Ramos (cell line): ENCODE results near the gene HSBP1.

Experiments
- in situ Hi-C: fragments of 300-500 bp; cut with MboI; formaldehyde crosslinking; loops from one replicate; pipeline ENCODE4 v1.14.3; 2022; ENCODE audit warnings: low sequenced_read_pairs; ENCODE audit not compliant: unreplicated experiment

HSBP1 gene

DNA sequence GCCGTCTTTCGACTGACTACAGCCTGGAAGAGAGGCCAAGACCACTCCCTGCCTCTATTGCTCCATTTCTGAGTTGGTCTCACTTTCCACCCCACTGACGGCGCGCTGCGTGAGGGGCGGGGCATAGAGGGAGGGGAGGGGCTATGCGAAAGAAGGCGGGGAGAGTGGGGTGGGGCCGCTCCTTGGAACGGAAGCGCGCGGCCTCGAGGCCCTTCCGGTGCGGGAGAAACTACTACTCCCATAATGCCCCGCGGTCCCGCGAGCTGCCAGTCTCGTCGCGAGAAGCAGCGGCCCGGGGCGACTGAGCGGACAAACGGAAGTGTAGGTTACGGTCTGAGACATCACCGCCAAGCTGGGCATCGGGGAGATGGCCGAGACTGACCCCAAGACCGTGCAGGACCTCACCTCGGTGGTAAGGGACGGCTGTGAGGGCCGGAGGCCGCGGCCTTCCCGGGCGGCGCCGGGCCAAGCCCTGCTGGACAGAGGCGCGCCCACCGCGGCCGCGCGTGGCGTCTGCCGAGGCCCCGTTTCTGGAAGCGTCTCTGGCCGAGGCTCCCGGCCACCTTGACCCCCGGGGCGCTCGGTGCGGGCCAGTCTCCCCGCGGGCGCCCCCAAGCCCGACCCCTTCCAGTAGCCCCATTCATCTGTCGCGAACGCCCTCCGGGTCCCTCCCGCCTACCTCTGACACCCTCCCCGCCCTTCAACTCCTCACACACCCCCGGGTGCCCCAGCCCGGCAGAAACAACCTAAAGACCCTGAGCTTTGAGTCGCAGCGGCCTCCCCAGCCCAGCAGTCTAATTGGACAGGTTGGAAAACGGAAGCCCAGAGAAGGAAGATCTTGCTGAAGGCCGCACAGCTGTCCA is at the start of gene HSBP1:
Gene HSBP1, plus strand, starts transcription at position 269 of the 863 bp plus-strand sequence. Its CDS starts 99 bp downstream, at position 368.
- in situ Hi-C loops: no loop called here

DNA sequence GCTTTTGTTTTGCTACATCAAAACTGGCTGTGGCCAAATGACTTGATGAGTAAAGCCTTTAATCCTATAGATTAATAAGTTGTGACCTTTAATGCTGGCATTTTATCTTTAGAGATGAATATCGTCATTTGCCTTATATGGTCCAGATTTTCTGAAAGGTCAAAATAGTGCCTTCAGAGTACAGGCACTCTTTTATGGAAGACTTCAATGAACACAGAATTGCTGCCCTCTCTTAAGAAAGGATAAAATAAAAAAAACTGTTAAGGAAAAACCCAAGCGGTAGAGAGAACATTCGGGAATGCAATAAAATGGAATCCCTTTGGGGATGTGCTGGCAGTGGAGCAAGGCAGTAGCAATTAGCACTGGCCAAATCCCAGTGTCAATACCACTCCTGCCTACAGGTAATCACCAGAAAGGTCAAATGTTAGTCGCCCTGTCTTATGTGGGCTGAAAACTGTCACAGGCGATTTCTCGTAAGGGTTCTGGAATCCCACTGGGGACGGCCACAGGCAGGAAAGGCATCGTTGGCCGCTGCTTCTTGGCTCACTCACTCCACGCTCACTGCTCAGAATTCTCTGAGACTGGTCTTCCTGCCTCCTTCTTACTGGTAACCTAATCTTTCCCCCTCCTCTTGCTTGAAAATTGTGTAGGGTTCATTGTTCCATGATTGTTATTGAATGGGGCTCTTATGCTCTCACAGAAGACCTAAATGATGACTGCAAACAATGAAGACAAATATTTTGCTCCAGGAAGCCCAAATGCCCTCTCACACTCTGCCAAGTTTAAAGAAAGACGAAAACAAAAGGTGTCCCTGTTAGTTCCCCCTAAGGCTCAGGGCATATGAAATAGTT is 45.4 kb upstream of the HSBP1 start:
- in situ Hi-C loops: no loop called here

DNA sequence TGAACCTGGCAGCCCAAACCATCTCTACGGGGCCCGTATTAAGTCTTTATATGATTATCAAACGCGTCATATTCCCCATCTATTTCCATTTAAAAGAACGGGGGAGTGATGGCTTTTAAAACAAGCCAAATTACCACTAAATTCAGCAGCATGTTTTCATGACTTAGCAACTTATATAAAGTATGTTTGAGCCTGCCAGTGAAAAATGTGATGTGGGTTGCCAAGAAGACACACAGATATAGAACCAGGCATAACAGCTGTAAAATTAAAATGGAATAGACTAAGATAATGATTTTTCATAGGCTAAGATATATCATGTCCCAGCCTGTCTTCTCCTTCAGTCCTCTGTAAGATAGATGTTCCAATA is 44.8 kb upstream of the HSBP1 start:
- in situ Hi-C loops: no loop called here

DNA sequence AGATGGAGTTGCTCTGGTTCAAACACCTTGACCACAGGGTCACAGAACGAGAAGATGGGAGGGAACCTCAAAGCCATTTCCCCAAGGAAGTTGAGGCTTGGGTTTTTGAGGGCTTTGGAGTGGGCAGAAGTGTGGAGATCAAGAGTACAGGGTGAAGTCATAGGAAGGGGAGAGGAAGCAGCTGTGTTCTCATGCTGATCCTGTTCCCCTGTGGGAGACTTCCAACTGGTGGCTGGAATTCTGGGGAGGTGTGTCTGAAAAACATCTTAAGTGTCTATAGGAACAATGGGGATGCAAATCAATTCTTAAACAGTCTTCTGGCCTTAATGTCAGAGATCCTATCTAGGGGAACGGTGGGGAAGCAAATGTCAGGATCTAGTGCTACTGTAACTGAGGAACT is 38.8 kb upstream of the HSBP1 start:
- in situ Hi-C loops: no loop called here

DNA sequence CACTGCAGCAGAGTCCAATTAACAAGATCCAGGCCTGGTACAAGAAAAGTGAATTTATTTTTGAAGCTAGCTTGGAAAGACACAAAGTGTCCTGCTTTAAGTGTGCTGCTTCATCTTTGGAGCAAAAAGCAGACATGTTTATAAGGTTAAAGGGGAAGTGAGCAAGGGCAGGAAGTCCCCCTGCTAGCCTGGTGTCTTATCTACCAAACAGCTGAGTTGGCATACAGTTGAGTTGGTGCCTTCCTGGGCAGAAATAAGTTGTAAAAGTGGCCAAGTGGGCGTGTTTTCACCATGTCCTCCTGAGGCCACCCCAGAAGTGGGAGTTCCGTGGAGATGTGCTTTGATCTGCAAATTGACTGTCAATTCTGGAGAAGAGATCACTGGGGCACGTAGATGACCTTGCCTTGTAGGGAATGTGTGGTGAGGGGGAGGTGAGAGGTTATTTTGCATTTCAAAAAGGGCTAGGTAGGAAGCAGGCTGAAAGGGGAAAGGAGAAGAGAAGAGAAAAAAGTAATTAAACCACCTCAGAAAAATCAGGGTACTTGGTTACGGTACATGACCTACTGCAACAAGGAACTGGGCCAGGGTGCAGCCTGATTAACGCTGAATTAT is 38.3 kb upstream of the HSBP1 start:
- in situ Hi-C loops: no loop called here

DNA sequence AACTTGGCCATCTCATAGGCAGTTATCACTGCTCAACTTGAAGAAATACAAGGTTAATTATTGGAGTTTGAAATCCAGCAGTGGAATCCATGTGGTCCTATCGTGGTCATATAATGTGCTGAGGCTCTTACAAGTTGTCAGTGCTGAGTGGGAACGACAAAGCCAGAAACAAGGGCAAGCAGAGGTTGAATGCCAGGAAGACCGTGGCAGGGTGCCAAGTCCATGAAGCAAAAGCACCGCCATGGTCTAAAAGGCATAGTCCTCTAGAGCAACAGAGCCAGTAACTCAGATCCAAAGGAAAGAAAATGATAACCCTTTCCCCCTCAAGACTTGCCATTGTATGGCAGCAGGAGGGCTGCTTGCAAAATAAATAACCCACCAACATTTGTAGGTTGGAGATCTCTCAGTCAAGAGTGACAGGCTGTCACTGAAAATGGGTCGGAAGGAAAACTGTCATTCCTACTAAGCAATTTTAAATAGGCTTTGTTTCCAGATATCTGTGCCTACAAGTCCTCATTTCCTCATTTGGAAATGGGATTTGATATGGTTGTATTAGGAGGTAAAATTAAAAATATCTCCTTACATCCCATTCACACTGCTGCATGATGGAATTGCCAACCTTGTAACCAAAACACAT is 36.4 kb upstream of the HSBP1 start:
- in situ Hi-C loops: no loop called here

DNA sequence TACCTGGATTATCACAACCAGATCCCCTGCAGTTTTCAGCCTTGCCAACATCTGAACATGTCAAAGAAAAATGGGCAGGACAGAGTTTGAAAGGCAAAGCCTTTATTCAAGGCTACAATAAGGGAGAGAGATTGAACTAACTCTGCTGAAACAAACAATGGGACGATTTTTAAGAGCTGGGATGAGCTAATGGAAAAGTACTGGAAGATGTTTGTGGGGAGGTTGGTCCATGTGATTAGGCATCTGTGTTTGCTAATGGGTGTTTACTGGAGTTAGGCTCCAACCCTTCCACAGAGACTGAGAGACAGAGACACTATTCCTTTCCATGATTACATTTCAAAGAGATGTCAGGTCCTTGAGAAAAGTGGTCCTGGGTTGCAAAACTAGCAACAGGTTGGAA is 35.0 kb upstream of the HSBP1 start:
- in situ Hi-C loops: no loop called here

DNA sequence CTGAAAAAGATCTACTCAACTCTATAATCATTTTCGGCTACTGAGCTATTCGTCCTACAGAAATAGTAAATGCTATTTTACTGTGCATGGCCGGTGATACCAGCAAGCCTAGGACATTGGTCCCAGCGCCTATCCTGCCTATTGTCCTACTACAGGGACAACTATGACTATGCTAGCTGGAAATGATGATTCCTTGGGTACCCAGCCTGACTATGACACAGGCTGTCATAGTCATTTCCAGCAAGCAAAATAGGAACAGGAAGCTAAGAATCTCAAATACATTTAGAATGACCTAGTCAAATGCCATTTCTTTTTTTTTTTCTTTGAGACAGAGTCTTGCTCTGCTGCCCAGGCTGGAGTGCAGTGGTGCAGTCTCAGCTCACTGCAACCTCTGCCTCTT is 33.7 kb upstream of the HSBP1 start:
- in situ Hi-C loops: no loop called here

DNA sequence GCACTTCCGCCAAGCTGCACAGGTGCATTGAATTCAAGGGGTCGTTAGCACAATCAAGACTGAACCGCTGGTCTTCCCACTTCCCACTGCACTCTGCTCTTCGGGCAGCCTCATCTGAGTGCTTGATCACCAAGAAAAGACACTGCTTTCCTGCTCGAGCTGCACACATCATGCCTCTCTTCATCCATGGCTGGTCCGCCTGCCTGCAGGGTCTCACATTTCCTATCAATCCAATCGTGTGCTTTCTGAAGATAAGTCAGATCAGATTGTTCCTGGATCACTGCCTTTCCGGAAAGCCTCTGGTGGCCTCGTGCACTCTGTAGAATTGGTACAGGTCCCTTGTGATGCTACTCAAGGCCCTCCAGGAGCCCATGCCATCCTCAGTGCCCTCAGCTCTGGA is 30.8 kb upstream of the HSBP1 start:
- in situ Hi-C loops: no loop called here

DNA sequence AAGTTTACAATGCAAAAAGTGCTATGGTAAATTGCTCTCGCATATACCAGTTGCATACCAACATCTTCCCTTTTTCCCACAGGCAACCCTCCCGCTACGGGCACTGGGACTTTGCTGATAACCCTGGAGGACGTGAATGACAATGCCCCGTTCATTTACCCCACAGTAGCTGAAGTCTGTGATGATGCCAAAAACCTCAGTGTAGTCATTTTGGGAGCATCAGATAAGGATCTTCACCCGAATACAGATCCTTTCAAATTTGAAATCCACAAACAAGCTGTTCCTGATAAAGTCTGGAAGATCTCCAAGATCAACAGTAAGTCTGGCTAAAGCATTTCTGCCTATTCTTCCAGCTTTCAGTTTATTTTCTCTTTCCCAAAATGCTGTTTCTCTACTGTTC is 27.9 kb upstream of the HSBP1 start:
- in situ Hi-C loops: no loop called here

DNA sequence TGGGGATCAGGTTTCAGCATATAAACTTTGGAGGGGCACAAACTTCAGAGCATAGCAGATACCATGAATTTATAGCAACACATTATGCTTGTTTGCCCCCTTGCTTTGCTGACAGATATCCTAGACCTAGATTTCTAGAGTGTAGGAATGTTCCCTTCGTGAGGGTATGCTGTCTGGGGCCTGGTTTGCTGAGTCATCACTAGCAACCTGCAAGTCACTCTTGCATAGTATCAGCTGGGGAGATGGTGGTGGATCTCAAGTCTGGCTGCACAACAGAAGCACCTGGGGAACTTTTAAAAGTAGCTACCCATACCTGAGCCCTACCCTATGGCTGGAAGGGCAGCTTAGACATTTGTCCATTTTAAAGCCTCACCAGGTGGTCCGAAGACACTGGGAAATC is 22.3 kb upstream of the HSBP1 start:
- in situ Hi-C loops: no loop called here

DNA sequence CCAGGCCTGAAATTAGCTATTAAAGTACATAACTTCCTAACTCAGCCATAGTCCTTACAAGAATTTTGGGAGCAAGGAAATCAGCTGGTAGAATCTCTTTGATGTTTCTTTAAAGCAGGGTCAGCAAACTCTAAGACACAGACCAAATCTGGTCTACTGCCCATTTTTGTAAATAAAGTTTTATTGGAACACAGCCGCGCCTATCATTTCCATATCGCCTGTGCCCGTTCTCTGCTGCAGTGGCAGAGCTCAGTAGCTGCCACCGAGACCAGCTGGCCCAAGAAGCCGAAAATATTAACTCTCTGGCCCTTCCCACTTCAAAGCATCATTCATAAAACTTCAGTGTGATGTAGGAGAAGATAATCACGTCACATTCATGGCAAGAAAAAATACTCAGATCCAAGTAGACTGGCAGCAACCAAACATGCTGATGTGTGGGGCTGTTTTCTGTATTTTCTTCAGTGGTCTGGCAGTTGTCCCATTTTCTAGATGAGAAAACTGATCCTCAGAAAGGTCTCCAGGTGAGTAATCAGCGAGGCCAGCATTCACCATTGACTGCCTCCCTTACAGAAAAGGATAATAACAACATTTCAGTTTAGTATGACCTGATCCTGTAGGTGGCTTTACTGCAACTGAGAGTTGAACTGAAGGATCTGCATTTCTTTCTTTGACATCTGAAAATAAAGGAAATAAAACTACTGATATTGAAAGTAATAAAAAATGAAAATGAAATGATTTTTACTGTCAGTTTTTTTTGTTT is 18.0 kb upstream of the HSBP1 start:
- in situ Hi-C loops: no loop called here

DNA sequence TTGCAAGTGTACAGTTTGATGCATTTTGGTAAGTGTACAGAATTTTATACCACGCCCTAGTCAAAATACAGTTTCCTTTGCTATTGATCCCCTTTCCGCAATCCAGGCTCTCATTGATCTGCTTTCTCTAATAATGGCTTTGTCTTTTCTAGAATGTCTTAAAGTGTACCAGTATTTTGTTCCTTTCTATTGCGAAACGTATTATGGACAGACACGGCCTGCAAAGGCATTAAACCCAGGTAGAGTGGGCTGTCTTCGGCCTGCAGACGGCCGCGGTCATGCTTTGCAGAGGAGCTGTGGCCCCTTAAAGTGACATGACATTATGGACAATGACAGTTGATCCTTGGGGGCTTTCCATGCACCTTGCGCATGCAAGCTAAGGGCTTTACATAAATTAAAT is 15.9 kb upstream of the HSBP1 start:
- in situ Hi-C loops: no loop called here

DNA sequence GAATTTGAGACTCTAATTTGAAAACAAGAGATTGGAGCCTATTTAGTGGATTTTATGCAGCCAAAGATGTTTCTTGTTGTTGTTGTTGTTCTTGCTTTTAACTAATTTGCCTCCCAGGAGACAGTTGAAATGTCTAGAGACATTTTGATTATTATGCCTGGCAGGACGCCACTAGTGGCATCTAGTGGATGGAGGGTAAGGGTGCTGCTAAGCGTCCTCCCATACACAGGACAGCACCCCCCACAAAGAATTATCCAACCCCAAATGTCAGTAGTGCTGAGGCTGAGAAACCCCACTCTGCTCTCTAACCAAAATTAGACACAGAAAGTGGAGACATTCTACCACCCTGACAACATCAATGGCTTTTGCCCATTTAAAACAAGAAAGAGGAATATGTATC is 15.4 kb upstream of the HSBP1 start:
- in situ Hi-C loops: no loop called here

DNA sequence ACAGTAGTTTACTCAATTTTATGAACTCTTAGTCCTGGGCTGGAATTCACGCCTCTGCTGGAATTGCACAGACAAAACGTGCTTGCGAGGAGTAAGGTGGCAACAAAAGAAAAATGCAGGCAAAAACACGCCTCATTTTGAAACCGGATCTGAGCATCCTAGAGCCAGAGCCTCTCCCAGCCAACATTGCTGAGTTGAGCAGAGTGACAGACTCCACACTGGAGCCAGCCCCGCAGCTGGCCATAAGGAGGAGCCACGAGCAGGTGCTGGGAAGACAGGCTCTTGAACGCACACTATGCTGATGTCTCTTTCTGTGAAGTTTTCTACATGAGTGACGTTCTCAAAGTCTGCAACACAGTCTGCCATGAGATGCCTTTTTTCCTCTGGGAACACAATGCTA is 14.6 kb upstream of the HSBP1 start:
- in situ Hi-C loops: no loop called here

DNA sequence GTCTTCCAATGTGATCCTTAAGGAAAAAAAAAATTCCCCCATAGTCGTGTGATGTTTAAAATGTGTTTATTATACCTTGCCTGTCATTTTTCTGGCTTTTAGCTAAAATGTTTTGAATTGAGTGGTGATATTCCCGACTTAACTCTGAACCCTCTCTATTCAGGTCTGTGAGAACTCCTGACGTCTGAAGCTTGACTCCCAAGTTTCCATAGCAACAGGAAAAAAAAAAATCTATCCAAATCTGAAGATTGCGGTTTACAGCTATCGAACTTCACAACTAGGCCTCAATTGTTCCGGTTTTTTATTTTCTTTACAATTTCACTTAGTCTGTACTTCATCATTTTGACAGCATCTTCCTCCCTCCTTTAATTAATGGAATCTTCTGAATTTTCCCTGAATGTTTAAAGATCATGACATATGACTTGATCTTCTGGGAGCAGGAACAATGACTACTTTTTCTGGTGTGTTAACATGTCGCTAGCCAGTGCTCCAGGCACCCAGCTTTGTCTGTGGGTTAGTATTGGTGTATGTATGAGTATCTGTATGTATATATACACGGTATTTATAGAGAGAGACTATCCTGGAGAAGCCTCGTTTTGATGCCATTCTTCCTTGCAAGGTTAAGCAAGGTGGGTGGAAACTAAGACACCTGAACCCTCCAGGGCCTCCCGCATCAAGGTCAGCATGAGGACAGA is 12.8 kb upstream of the HSBP1 start:
- in situ Hi-C loops: no loop called here

DNA sequence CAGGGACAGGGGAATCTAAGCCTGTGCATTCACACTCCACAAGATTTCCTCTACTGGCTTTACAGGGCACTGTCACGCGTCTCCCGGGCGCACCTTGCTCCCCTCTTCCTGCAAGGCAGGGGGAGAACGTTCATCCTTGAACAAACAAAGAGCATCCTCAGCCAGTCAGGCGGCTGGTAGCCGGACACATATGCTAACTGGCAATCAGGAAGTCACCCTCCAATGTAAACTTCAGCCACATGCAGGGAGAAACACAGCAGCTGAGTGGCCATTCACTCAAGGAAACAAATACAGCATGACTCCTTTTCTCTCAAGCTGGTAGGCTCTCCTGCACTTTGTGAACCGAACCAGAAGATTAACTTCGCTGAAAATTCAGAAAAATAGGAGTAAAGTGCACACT is 10.8 kb upstream of the HSBP1 start:
- in situ Hi-C loops: no loop called here

DNA sequence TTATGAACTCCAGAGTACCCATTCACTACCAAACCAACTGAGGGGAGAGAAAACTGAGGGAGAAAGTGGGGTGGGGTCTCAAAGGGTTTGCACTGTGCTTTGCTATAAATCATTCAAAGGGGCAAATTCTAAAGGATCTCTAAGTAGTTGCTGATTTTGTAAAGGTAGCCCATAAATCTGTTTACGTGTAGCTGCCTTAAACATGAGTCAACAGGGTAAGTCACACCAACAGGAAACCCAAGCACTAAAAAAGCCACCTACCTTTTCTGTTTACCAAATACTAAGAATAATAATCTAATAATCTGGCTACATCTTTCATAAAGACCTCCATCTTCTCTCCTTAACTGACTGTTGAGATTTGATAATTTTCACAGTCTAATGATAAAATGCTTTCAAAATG is 8.4 kb upstream of the HSBP1 start:
- in situ Hi-C loops: no loop called here

DNA sequence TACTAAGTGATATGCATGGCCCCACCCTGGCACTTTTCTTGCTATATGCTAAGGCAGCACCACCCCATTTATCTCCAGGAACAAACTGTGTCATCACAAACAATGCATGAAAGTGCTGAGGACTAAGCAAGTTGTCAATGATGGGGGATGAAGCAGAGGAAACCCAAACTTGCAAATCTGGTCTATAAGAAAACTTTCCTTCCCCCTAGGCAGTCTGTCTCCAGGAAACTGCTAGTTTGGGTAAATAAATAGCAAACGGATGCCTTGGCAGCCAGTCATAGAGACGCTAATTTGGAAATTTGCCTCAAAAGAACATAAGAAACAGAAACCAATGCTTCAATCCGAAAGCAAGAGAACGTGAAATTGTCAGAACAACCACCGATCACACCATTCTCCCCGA is 5.6 kb upstream of the HSBP1 start:
- in situ Hi-C loops: no loop called here
